ENCODE measurements around the gene ROBO4.

The ROBO4 gene

DNA sequence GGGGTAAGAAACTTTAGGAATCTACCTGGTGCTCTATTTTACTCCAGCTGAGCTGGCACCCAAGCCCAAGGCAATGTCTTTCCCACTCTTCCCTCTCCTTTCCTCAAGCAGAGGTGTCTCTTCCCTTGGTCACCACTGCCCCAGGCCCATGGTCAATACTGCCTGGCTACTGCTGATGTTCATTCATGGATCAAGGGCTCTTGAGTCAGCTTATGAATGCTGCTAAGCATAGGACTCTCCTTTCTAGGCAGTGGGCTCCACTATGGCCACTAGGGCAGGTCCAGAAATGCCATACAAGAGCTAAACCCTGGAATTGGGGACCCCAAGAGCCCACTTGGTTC is 18.7 kb upstream of the ROBO4 start:
- Histone ChIP-seq H3K9me3 (ENCODE audit: control insufficient read depth, insufficient read depth, low read length) (no peaks in the 10 kb centered on the region), H3K4me1 (ENCODE audit: control insufficient read depth, low read length) (no peaks in the 10 kb centered on the region), H3K4me3 (ENCODE audit: low read length) (no peak overlapping the region), H3F3A (ENCODE audit: control insufficient read depth, insufficient read depth) (no peaks in the 10 kb centered on the region), H4K20me1 (ENCODE audit: control insufficient read depth, insufficient read depth, low read depth, low read length) (no peaks in the 10 kb centered on the region), H3K4me2 (ENCODE audit: low read length) (no peak overlapping the region), H3K27ac (ENCODE audit: low read depth, low read length) (no peak overlapping the region), H3K36me3 (ENCODE audit: control insufficient read depth, low read length) (no peaks in the 10 kb centered on the region), H3K79me2 (ENCODE audit: control insufficient read depth, low read length) (no peaks in the 10 kb centered on the region), H3K9me2 (replicated peaks; ENCODE audit: control insufficient read depth, low read length) (no peaks in the 10 kb centered on the region), H3K27me3 (ENCODE audit: control insufficient read depth, low read length) (peaks cover 3% of the 10 kb centered on the region; the same call in 1 of the 2 replicates)
- TF ChIP-seq, protein P1, sequence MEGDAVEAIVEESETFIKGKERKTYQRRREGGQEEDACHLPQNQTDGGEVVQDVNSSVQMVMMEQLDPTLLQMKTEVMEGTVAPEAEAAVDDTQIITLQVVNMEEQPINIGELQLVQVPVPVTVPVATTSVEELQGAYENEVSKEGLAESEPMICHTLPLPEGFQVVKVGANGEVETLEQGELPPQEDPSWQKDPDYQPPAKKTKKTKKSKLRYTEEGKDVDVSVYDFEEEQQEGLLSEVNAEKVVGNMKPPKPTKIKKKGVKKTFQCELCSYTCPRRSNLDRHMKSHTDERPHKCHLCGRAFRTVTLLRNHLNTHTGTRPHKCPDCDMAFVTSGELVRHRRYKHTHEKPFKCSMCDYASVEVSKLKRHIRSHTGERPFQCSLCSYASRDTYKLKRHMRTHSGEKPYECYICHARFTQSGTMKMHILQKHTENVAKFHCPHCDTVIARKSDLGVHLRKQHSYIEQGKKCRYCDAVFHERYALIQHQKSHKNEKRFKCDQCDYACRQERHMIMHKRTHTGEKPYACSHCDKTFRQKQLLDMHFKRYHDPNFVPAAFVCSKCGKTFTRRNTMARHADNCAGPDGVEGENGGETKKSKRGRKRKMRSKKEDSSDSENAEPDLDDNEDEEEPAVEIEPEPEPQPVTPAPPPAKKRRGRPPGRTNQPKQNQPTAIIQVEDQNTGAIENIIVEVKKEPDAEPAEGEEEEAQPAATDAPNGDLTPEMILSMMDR (IDR thresholded peaks at IDR 0.05; ENCODE audit: low read depth, low read length, poor library complexity, severe bottlenecking): no peak
- TF ChIP-seq EZH2phosphoT487 (IDR thresholded peaks at IDR 0.05; ENCODE audit: borderline replicate concordance, low read length): no peak

DNA sequence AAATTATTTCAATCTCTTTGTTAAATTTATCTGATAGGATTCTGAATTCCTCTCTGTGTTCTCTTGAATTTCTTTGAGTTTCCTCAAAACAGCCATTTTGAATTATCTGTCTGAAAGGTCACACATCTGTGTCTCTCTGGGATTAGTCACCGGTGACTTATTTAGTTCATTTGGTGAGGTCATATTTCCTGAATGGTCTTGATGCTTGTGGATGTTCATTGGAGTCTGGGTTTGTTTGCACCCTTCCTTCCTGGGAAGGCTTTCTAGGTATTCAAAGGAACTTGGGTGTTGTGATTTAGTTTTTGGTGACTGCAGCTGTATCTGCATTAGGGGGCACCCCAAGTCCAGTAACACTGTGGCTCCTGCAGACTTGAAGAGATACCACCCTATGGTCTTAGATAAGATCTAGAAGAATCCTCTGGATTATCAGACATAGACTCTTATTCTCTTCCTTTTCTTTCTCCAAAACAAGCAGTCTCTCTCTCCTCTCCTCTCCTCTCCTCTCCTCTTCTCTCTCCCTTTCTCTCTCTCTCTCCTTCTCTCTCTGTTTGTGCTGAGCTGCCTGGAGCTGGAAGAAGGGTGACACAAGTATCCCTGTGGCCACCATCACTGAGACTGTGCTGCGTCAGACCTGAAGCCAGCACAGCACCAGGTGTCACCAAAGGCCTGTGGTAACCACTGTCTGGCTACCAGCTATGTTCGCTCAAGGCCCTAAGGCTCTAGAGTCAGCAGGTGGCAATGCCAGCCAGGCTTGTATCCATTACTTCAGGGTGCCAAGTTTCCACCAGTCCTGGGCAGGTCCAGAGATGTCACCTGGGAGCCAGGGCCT is 18.1 kb upstream of the ROBO4 start:
- TF ChIP-seq EZH2phosphoT487 (IDR thresholded peaks at IDR 0.05; ENCODE audit: borderline replicate concordance, low read length): no peak
- TF ChIP-seq, protein P1 (IDR thresholded peaks at IDR 0.05; ENCODE audit: low read depth, low read length, poor library complexity, severe bottlenecking): no peak
- Histone ChIP-seq H3K27me3 (ENCODE audit: control insufficient read depth, low read length) (peaks cover 3% of the 10 kb centered on the region; the same call in 1 of the 2 replicates), H3K4me3 (ENCODE audit: low read length) (no peak overlapping the region), H3K27ac (ENCODE audit: low read depth, low read length) (no peak overlapping the region), H3K4me1 (ENCODE audit: control insufficient read depth, low read length) (no peaks in the 10 kb centered on the region), H3K36me3 (ENCODE audit: control insufficient read depth, low read length) (no peaks in the 10 kb centered on the region), H3K79me2 (ENCODE audit: control insufficient read depth, low read length) (no peaks in the 10 kb centered on the region), H3K9me2 (replicated peaks; ENCODE audit: control insufficient read depth, low read length) (no peaks in the 10 kb centered on the region), H3F3A (ENCODE audit: control insufficient read depth, insufficient read depth) (no peaks in the 10 kb centered on the region), H3K9me3 (ENCODE audit: control insufficient read depth, insufficient read depth, low read length) (no peaks in the 10 kb centered on the region), H3K4me2 (ENCODE audit: low read length) (no peak overlapping the region), H4K20me1 (ENCODE audit: control insufficient read depth, insufficient read depth, low read depth, low read length) (no peaks in the 10 kb centered on the region)

DNA sequence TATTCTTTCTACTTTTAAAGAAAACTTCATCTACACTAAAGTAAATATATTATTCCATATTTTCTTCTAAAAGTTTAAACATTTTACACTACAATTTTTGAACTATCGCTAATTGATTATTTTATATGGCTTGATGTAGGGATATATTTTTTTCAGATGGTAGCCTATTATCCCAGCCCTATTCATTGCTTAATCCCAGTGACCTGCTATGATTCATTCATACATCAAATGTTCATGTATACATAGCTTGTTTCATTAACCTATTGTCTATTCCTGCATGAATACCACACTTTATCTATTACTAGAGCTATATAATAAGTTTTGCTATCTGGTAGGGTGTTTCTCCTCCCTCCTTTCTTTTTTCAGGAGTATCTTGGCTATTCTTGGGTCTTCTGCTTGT is 5.0 kb upstream of the ROBO4 start:
- no peak for TF ChIP-seq EZH2phosphoT487 (IDR thresholded peaks at IDR 0.05; ENCODE audit: borderline replicate concordance, low read length)
- TF ChIP-seq, protein P1 (IDR thresholded peaks at IDR 0.05; ENCODE audit: low read depth, low read length, poor library complexity, severe bottlenecking): no peak
- H3K4me1 ChIP-seq (ENCODE audit: control insufficient read depth, low read length): no peaks in the 10 kb centered on the region

More for the DNA sequence above, 5.0 kb upstream of the ROBO4 start:
- H4K20me1 ChIP-seq (ENCODE audit: control insufficient read depth, insufficient read depth, low read depth, low read length): no peaks in the 10 kb centered on the region
- no peaks in the 10 kb centered on the region for H3K36me3 ChIP-seq (ENCODE audit: control insufficient read depth, low read length)
- no peaks in the 10 kb centered on the region for H3F3A ChIP-seq (ENCODE audit: control insufficient read depth, insufficient read depth)
- no peaks in the 10 kb centered on the region for H3K79me2 ChIP-seq (ENCODE audit: control insufficient read depth, low read length)
- H3K27ac ChIP-seq (ENCODE audit: low read depth, low read length): no peak overlapping the region
- H3K4me3 ChIP-seq (ENCODE audit: low read length): no peak overlapping the region
- no peaks in the 10 kb centered on the region for H3K9me2 ChIP-seq (replicated peaks; ENCODE audit: control insufficient read depth, low read length)
- no peaks in the 10 kb centered on the region for H3K9me3 ChIP-seq (ENCODE audit: control insufficient read depth, insufficient read depth, low read length)
- peaks cover 34% of the 10 kb centered on the region for H3K27me3 ChIP-seq (ENCODE audit: control insufficient read depth, low read length)
- no peak overlapping the region for H3K4me2 ChIP-seq (ENCODE audit: low read length)
